ENCODE results near the gene ZFP36L2.
A peak's percentile ranks its signal among the peaks of the same experiment; 100 is the strongest.

Gene ZFP36L2

GRCh38 chr2:43226558-43226954 lies at the start of gene ZFP36L2:
TSS of gene ZFP36L2 (minus strand) at chr2:43226606. CDS start at chr2:43226315, 291 bp downstream.
- peak; percentile 82 for DNase-seq

- no peak for DNase-seq
These were observed 48.3 kb upstream of the ZFP36L2 start for GRCh38 chr2:43274721-43275120.

- DNase-seq, result no peak
These were observed 47.6 kb upstream of the ZFP36L2 start for GRCh38 chr2:43274055-43274454.

GRCh38 chr2:43273529-43273928 lies 47.1 kb upstream of the ZFP36L2 start:
- DNase-seq, result no peak

- no peak for DNase-seq
These were observed 44.7 kb upstream of the ZFP36L2 start for GRCh38 chr2:43270930-43271615.

- DNase-seq, result no peak
These were observed 44.1 kb upstream of the ZFP36L2 start for GRCh38 chr2:43270461-43270860.

- DNase-seq, result no peak
These were observed 43.3 kb upstream of the ZFP36L2 start for GRCh38 chr2:43269706-43270105.

- no peak for DNase-seq
These were observed 42.7 kb upstream of the ZFP36L2 start for GRCh38 chr2:43269074-43269572.

- DNase-seq, result no peak
These were observed 41.9 kb upstream of the ZFP36L2 start for GRCh38 chr2:43268066-43268953.

GRCh38 chr2:43267381-43267780 lies 41.0 kb upstream of the ZFP36L2 start:
- no peak for DNase-seq

- DNase-seq, result no peak
These were observed 40.3 kb upstream of the ZFP36L2 start for GRCh38 chr2:43266711-43267111.

- no peak for DNase-seq
These were observed 39.0 kb upstream of the ZFP36L2 start for GRCh38 chr2:43265421-43265820.

- DNase-seq, result no peak
These were observed 38.6 kb upstream of the ZFP36L2 start for GRCh38 chr2:43265001-43265400.

GRCh38 chr2:43262951-43263350 lies 36.5 kb upstream of the ZFP36L2 start:
- no peak for DNase-seq

- DNase-seq, result no peak
These were observed 35.8 kb upstream of the ZFP36L2 start for GRCh38 chr2:43262239-43262638.

GRCh38 chr2:43259512-43259911 lies 33.1 kb upstream of the ZFP36L2 start:
- no peak for DNase-seq

GRCh38 chr2:43258547-43259156 lies 32.2 kb upstream of the ZFP36L2 start:
- DNase-seq, result no peak

GRCh38 chr2:43255296-43255910 lies 29.0 kb upstream of the ZFP36L2 start:
- no peak for DNase-seq

- DNase-seq, result no peak
These were observed 27.9 kb upstream of the ZFP36L2 start for GRCh38 chr2:43254331-43254730.

GRCh38 chr2:43251171-43251731 lies 24.8 kb upstream of the ZFP36L2 start:
- DNase-seq, result no peak

- DNase-seq, result no peak
These were observed 23.6 kb upstream of the ZFP36L2 start for GRCh38 chr2:43250015-43250414.

GRCh38 chr2:43248621-43249020 lies 22.2 kb upstream of the ZFP36L2 start:
- DNase-seq, result no peak

- DNase-seq, result no peak
These were observed 20.2 kb upstream of the ZFP36L2 start for GRCh38 chr2:43246641-43247040.

All from GF-D8 (cell line).